NCI-H774 (cell line): ENCODE results near the gene F8A1.
A peak's percentile ranks its signal among the peaks of the same experiment; 100 is the strongest.
"Not testable (repeated sequence)": the region's sequence is repeated elsewhere in the genome, so short reads cannot be mapped to it uniquely, and the experiment has no call there.

Source experiments
- DNase-seq: peaks from one replicate; lab custom pipeline; 2025; lab: John Stamatoyannopoulos, UW

Gene F8A1

GRCh38 chrX:154886069-154886788, at the start of gene F8A1:
Gene F8A1, plus strand, starts transcription at chrX:154886355. Its CDS starts 20 bp downstream, at chrX:154886375.
- DNase-seq = not testable (repeated sequence)

- DNase-seq = peak; percentile 42
Observed at GRCh38 chrX:154840856-154841255, 45.3 kb upstream of the F8A1 start.

- no peak for DNase-seq
Observed at GRCh38 chrX:154850957-154851611, 35.1 kb upstream of the F8A1 start.

GRCh38 chrX:154855256-154855655, 30.9 kb upstream of the F8A1 start:
- DNase-seq = no peak

- not testable (repeated sequence) for DNase-seq
Observed at GRCh38 chrX:154868522-154868921, 17.6 kb upstream of the F8A1 start.

- no peak for DNase-seq
Observed at GRCh38 chrX:154873329-154873728, 12.8 kb upstream of the F8A1 start.

GRCh38 chrX:154884069-154884468, 2.1 kb upstream of the F8A1 start:
- DNase-seq = not testable (repeated sequence)

- DNase-seq = not testable (repeated sequence)
Observed at GRCh38 chrX:154885057-154885456, 1.1 kb upstream of the F8A1 start.

- DNase-seq = not testable (repeated sequence)
Observed at GRCh38 chrX:154885549-154885948, 606 bp upstream of the F8A1 start.

- DNase-seq = not testable (repeated sequence)
Observed at GRCh38 chrX:154886789-154887221, 650 bp downstream of the F8A1 start.

GRCh38 chrX:154890990-154891639, 5.0 kb downstream of the F8A1 start:
- no peak for DNase-seq

- no peak for DNase-seq
Observed at GRCh38 chrX:154892296-154892695, 6.1 kb downstream of the F8A1 start.

GRCh38 chrX:154900323-154900722, 14.2 kb downstream of the F8A1 start:
- no peak for DNase-seq

GRCh38 chrX:154902408-154902807, 16.3 kb downstream of the F8A1 start:
- DNase-seq = no peak

- no peak for DNase-seq
Observed at GRCh38 chrX:154908821-154909220, 22.7 kb downstream of the F8A1 start.

GRCh38 chrX:154910048-154910447, 23.9 kb downstream of the F8A1 start:
- not testable (repeated sequence) for DNase-seq

- DNase-seq = not testable (repeated sequence)
Observed at GRCh38 chrX:154910528-154910927, 24.4 kb downstream of the F8A1 start.

- DNase-seq = no peak
Observed at GRCh38 chrX:154914052-154914451, 27.9 kb downstream of the F8A1 start.

GRCh38 chrX:154918060-154918483, 31.9 kb downstream of the F8A1 start:
- peak; percentile 70 for DNase-seq

GRCh38 chrX:154924771-154925170, 38.6 kb downstream of the F8A1 start:
- not testable (repeated sequence) for DNase-seq
